GM23338 (cell line): ENCODE data around the gene UCN. TPM values are rescaled to one million over a fixed set of nuclear protein-coding genes. Genes with fewer than 3 reads are reported as not detected.

Experiments used
- ATAC-seq: fragments of 200-7000 bp; cut with Tn5 transposase; 3 replicates; pipeline ENCODE4 v1.9.1; 2020
- DNase-seq: peaks from one replicate; pipeline ENCODE4 v3.0.0-alpha.2; 2015; ENCODE audit warnings: low spot score
- H2AFZ ChIP-seq: fragments of 200-600 bp; sonication (generic); 2 replicates; pipeline ENCODE4 v1.8.0; 2016; ENCODE audit warnings: antibody characterized with exemption, mild to moderate bottlenecking, moderate library complexity
- H3F3A ChIP-seq: fragments of 200-600 bp; sonication (generic); replicated peaks from 2 replicates; pipeline ENCODE4 v1.8.0; 2017; ENCODE audit warnings: antibody characterized with exemption, mixed run types, low read depth
- H3K27ac ChIP-seq: fragments of 200-600 bp; sonication (generic); 2 replicates; pipeline ENCODE4 v1.6.1; 2016; ENCODE audit warnings: low read depth
- H3K27me3 ChIP-seq: fragments of 200-600 bp; sonication (generic); 2 replicates; pipeline ENCODE4 v1.8.0; 2016; ENCODE audit warnings: mild to moderate bottlenecking, mixed run types, moderate library complexity; ENCODE audit not compliant: insufficient read depth
- H3K36me3 ChIP-seq: fragments of 200-600 bp; sonication (generic); 2 replicates; pipeline ENCODE4 v1.8.0; 2016; ENCODE audit warnings: mild to moderate bottlenecking; ENCODE audit not compliant: insufficient read depth
- H3K4me1 ChIP-seq: fragments of 200-600 bp; sonication (generic); 2 replicates; pipeline ENCODE4 v1.8.0; 2016; ENCODE audit warnings: mild to moderate bottlenecking, moderate library complexity; ENCODE audit not compliant: insufficient read depth
- H3K4me2 ChIP-seq: fragments of 200-600 bp; sonication (generic); 2 replicates; pipeline ENCODE4 v1.7.1; 2017; ENCODE audit warnings: mixed run types
- H3K4me3 ChIP-seq: fragments of 200-600 bp; sonication (generic); 2 replicates; pipeline ENCODE4 v1.6.1; 2016; ENCODE audit warnings: mixed run types
- H3K79me2 ChIP-seq: fragments of 200-600 bp; sonication (generic); replicated peaks from 2 replicates; pipeline ENCODE4 v1.8.0; 2017; ENCODE audit warnings: mild to moderate bottlenecking; ENCODE audit not compliant: insufficient read depth
- H3K9me2 ChIP-seq: fragments of 200-600 bp; sonication (generic); 2 replicates; pipeline ENCODE4 v1.8.0; 2017; ENCODE audit not compliant: insufficient read depth
- H4K20me1 ChIP-seq: fragments of 200-600 bp; sonication (generic); replicated peaks from 2 replicates; pipeline ENCODE4 v1.8.0; 2017; ENCODE audit warnings: mild to moderate bottlenecking; ENCODE audit not compliant: insufficient read depth
- H3K27ac Mint-ChIP-seq: 2 replicates; pipeline ENCODE4 v1.8.0; 2020; ENCODE audit warnings: inconsistent platforms, mild to moderate bottlenecking, moderate library complexity, mixed read lengths
- H3K27me3 Mint-ChIP-seq: 3 replicates; pipeline ENCODE4 v1.8.0; 2022; ENCODE audit warnings: low read depth, mild to moderate bottlenecking, moderate library complexity, mixed read lengths, inconsistent platforms; ENCODE audit not compliant: insufficient read depth, poor library complexity
- H3K36me3 Mint-ChIP-seq: 3 replicates; pipeline ENCODE4 v1.8.0; 2021; ENCODE audit warnings: low read depth, mild to moderate bottlenecking, inconsistent platforms, moderate library complexity, mixed read lengths
- H3K4me1 Mint-ChIP-seq: 3 replicates; pipeline ENCODE4 v1.8.0; 2020; ENCODE audit warnings: mild to moderate bottlenecking, inconsistent platforms, mixed read lengths
- H3K4me3 Mint-ChIP-seq: 3 replicates; pipeline ENCODE4 v1.8.0; 2021; ENCODE audit warnings: moderate library complexity, mild to moderate bottlenecking, inconsistent platforms, mixed read lengths
- H3K9me3 Mint-ChIP-seq: 3 replicates; pipeline ENCODE4 v1.8.0; 2020; ENCODE audit warnings: moderate library complexity, mild to moderate bottlenecking, inconsistent platforms, mixed read lengths
- EZH2phosphoT487 ChIP-seq: fragments of 200-600 bp; sonication (generic); IDR thresholded peaks from one replicate; pipeline ENCODE4 v1.8.1; 2018; ENCODE audit warnings: antibody characterized with exemption; ENCODE audit not compliant: unreplicated experiment
- NANOG ChIP-seq: IDR thresholded peaks from 2 replicates; pipeline ENCODE4 v1.6.1; 2016; ENCODE audit warnings: antibody characterized with exemption, borderline replicate concordance
- POLR2AphosphoS5 ChIP-seq: IDR thresholded peaks from 2 replicates; pipeline ENCODE4 v1.6.1; 2016; ENCODE audit warnings: antibody characterized with exemption, low read depth
- REST ChIP-seq: IDR thresholded peaks from one replicate; pipeline ENCODE4 v1.6.1; 2018; ENCODE audit warnings: antibody characterized with exemption; ENCODE audit not compliant: unreplicated experiment
- ZNF114 ChIP-seq: fragments of 250-450 bp; sonication (Bioruptor Pico); IDR thresholded peaks from 2 replicates; pipeline ENCODE4 v1.5.0; 2020; ENCODE audit warnings: mild to moderate bottlenecking, moderate library complexity
- polyA plus RNA-seq: library from polyadenylated mRNA; unstranded; fragments of >200 nt; fragmentation: Nextera tagmentation; extraction: Ambion mirVana; gene quantifications from 2 replicates; pipeline ENCODE4 v1.2.1, GENCODE V29; 2016
- total RNA-seq: library from RNA; depleted of rRNA; stranded (reverse); fragments of >200 nt; shearing (Covaris generic); gene quantifications from 2 replicates; pipeline ENCODE4 v1.2.3, GENCODE V29; 2014
- TF ChIP-seq, protein P1 (sequence below), 2 experiments: fragments of 200-600 bp in 1 of 2; sonication (generic) in 1 of 2; conservative IDR thresholded peaks; 2 replicates each; pipeline versions ENCODE4 v1.5.1 to v1.6.1; 2016 to 2017; ENCODE audit warnings: antibody characterized with exemption in 2 of 2, low read depth in 2 of 2, mild to moderate bottlenecking in 2 of 2, moderate library complexity in 1 of 2

UCN gene
- total and polyA plus RNA-seq, 2 experiments from 2014 or later: 0.59 to 0.99 TPM

DNA sequence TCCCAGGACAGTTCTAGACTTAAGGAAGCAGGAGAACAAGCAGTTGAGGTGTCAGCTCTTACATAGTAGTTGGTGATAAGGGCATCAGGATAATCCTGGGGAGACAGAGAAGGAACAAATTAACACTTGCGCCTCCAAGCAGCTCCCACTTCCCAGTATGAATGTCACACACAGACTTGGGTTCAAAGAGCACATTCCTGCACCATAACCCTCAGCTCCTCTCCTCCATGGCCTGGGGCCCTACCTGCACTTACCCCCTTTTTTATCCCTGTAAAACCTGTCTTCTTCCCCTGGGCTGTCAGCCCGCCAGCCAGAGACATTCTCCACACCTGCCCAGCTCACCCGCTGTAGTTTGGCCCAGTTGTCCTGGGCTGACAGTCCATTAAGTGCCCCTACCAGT is 3.9 kb upstream of the UCN start:
- H3K4me3 Mint-ChIP-seq: no peak overlapping the region

More for the DNA sequence above, 3.9 kb upstream of the UCN start:
- no peak overlapping the region for H3K4me2 ChIP-seq
- Mint-ChIP-seq H3K4me1 (peaks cover 17% of the 10 kb centered on the region; the same call in 2 of the 3 replicates), H3K9me3 (no peaks in the 10 kb centered on the region), H3K36me3 (peaks cover 5% of the 10 kb centered on the region; the same call in 1 of the 3 replicates), H3K27ac (no peak overlapping the region), H3K27me3 (peaks cover 25% of the 10 kb centered on the region)
- H3K27ac ChIP-seq: no peak overlapping the region
- no peaks in the 10 kb centered on the region for H3K79me2 ChIP-seq
- no peaks in the 10 kb centered on the region for H3K36me3 ChIP-seq
- peaks cover 13% of the 10 kb centered on the region for H3K4me1 ChIP-seq
- H2AFZ ChIP-seq: no peak overlapping the region
- H3K27me3 ChIP-seq: peaks cover 28% of the 10 kb centered on the region
- DNase-seq (no peak), ATAC-seq (no peak)
- H3K4me3 ChIP-seq: no peak overlapping the region
- 0 out of 2 replicates have a peak, but pooled peaks cover 6% of the 10 kb centered on the region for H3F3A ChIP-seq
- peaks cover 7% of the 10 kb centered on the region; the same call in 1 of the 2 replicates for H4K20me1 ChIP-seq
- no peaks in the 10 kb centered on the region for H3K9me2 ChIP-seq
- TF ChIP-seq REST (no peak), ZNF114 (CRISPR knock-in tag) (no peak), NANOG (no peak), POLR2AphosphoS5 (no peak), EZH2phosphoT487 (no peak)
- TF ChIP-seq, protein P1, sequence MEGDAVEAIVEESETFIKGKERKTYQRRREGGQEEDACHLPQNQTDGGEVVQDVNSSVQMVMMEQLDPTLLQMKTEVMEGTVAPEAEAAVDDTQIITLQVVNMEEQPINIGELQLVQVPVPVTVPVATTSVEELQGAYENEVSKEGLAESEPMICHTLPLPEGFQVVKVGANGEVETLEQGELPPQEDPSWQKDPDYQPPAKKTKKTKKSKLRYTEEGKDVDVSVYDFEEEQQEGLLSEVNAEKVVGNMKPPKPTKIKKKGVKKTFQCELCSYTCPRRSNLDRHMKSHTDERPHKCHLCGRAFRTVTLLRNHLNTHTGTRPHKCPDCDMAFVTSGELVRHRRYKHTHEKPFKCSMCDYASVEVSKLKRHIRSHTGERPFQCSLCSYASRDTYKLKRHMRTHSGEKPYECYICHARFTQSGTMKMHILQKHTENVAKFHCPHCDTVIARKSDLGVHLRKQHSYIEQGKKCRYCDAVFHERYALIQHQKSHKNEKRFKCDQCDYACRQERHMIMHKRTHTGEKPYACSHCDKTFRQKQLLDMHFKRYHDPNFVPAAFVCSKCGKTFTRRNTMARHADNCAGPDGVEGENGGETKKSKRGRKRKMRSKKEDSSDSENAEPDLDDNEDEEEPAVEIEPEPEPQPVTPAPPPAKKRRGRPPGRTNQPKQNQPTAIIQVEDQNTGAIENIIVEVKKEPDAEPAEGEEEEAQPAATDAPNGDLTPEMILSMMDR (conservative IDR thresholded peaks at IDR 0.05; ENCODE audit: low read depth in 2 of 2): no peak
